ENCODE measurements around the gene LRRC4C. TPM values are rescaled to one million over a fixed set of nuclear protein-coding genes. Genes with fewer than 3 reads are reported as not detected.

LRRC4C gene
- total and polyA plus RNA-seq, 10 of the 15 experiments (the other 5 are each of a cell fraction or from before 2014, with no cell fraction given), result 1.5 TPM; not detected in 9

- no peak for FAIRE-seq
- Histone ChIP-seq H3K4me3 (no peak overlapping the region), H3K9me3 (replicated peaks; ENCODE audit: control insufficient read depth, insufficient read depth, low read length) (no peaks in the 10 kb centered on the region; the same call in 2 of the 3 replicates), H3K9ac (ENCODE audit: control insufficient read depth, insufficient read depth, low read length) (no peak overlapping the region), H3K79me2 (ENCODE audit: control insufficient read depth, insufficient read depth, low read length) (no peaks in the 10 kb centered on the region), H3K4me2 (ENCODE audit: control insufficient read depth, insufficient read depth) (no peak overlapping the region), H3K36me3 (ENCODE audit: control insufficient read depth in 2 of 2, insufficient read depth in 2 of 2, low read length in 1 of 2) (no peaks in the 10 kb centered on the region), H3K4me1 (ENCODE audit: control insufficient read depth, insufficient read depth, low read length) (no peaks in the 10 kb centered on the region), H4K20me1 (ENCODE audit: control insufficient read depth, insufficient read depth) (no peaks in the 10 kb centered on the region), H3K27ac (ENCODE audit: control insufficient read depth, insufficient read depth) (no peak overlapping the region), H3K27me3 (replicated peaks in 1 of 2; ENCODE audit: control insufficient read depth in 2 of 2, insufficient read depth in 2 of 2, low read length in 1 of 2) (no peaks in the 10 kb centered on the region), H2AFZ (ENCODE audit: control insufficient read depth, low read depth, low read length) (no peak overlapping the region)
- no peak for TF ChIP-seq NFIC (IDR thresholded peaks at IDR 0.05; ENCODE audit: low read depth, low read length)
- no peak for TF ChIP-seq SMARCA5 (IDR thresholded peaks at IDR 0.05)
- TF ChIP-seq KAT2A (conservative IDR thresholded peaks at IDR 0.05; ENCODE audit: control insufficient read depth, low read depth, low read length), result no peak
- TF ChIP-seq ZZZ3 (IDR thresholded peaks at IDR 0.05; ENCODE audit: control insufficient read depth, insufficient read length, low read depth), result no peak
- TF ChIP-seq, protein P1, sequence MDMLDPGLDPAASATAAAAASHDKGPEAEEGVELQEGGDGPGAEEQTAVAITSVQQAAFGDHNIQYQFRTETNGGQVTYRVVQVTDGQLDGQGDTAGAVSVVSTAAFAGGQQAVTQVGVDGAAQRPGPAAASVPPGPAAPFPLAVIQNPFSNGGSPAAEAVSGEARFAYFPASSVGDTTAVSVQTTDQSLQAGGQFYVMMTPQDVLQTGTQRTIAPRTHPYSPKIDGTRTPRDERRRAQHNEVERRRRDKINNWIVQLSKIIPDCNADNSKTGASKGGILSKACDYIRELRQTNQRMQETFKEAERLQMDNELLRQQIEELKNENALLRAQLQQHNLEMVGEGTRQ (IDR thresholded peaks at IDR 0.05; ENCODE audit: borderline replicate concordance, low read depth, low read length), result no peak
- no peak for TF ChIP-seq JUND (IDR thresholded peaks at IDR 0.05; ENCODE audit: low read depth, low read length)
- no peak for TF ChIP-seq NFXL1 (IDR thresholded peaks at IDR 0.05; ENCODE audit: borderline replicate concordance)
- no peak for TF ChIP-seq BMI1 (IDR thresholded peaks at IDR 0.05; ENCODE audit: borderline replicate concordance)
- no peak for TF ChIP-seq CBFB (IDR thresholded peaks at IDR 0.05; ENCODE audit: low read depth)
- intact Hi-C loops (cut with micrococcal nuclease; ENCODE audit: unreplicated experiment) (no loop called here), in situ Hi-C loops (cut with MboI) (no loop called here)
- BruUV-seq (replicated peaks), result no TSS peak
- ChIA-PET RAD21 (ENCODE audit: unreplicated experiment) (no interaction called here), CTCF (interaction anchor here (1.2 kb wide), 1 partner anchor 1346 kb away, joined by 3 read pairs; no protein-coding TSS in a partner anchor), SMC1A (ENCODE audit: uncharacterized antibody, unreplicated experiment) (no interaction called here), POLR2A (no interaction called here)
- ATAC-seq, result no peak
- no peak for DNase-seq (ENCODE audit: low read depth, low spot score)
Observed at GRCh38 chr11:40149721-40150120, 1309.7 kb downstream of the LRRC4C start.
